ENCODE data around the gene ST7.
A peak's percentile ranks its signal among the peaks of the same experiment; 100 is the strongest.

ST7 gene

GRCh38 chr7:117185124-117185523, 231.8 kb downstream of the ST7 start:
- FAIRE-seq = no peak
- DNase-seq (ENCODE audit: insufficient read length, low spot score) = no peak
- no peak for TF ChIP-seq POLR2A (IDR thresholded peaks at IDR 0.05; ENCODE audit: low read depth, low read length)

- peak; percentile 87 for FAIRE-seq
- TF ChIP-seq POLR2A (IDR thresholded peaks at IDR 0.05; ENCODE audit: low read depth, low read length) = no peak
- DNase-seq (ENCODE audit: insufficient read length, low spot score) = peak; percentile 9
These were observed 233.1 kb downstream of the ST7 start for GRCh38 chr7:117186218-117187010.

DNA sequence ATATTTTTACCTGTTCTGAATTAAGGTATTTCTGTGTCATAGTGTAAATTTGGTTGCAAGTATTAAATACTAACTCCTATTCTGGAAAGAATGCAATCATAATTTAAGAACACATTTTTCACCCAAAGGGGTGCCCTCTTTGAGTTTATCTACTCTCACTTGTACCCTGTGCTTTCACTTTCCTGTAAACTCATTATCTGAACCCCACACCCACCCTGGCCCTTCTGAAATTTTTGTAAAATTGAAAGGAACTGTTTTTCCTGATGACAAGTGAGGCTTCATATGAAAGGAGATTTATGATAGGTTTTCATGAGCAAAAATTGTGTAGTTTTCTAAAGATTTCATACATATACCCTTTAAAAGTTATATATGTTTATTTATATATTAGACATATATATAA, 235.1 kb downstream of the ST7 start:
- DNase-seq (ENCODE audit: insufficient read length, low spot score) = no peak
- no peak for TF ChIP-seq POLR2A (IDR thresholded peaks at IDR 0.05; ENCODE audit: low read depth, low read length)
- no peak for FAIRE-seq

- DNase-seq (ENCODE audit: insufficient read length, low spot score) (no peak), FAIRE-seq (no peak)
- no peak for TF ChIP-seq POLR2A (IDR thresholded peaks at IDR 0.05; ENCODE audit: low read depth, low read length)
These were observed 235.8 kb downstream of the ST7 start for GRCh38 chr7:117188949-117189592.

DNA sequence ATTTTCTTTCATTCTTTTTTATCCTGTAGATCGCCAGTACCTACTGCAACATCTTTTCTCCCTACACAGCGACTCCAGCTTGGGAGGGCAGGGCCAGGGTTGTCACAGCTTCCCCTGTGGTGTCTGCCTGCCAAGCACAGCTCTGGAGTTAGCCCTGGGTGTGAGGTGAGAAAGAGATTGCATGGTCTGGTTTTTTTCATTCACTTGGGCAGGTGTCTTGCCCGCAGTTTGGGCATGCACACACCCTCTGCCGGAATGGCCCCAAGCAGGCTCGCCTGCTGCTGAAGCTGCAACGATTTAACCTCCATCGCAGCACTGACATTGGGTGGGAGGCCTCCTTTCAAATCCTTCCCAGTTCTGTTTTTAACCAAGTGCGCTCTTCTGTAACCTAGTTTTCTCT, 236.8 kb downstream of the ST7 start:
- no peak for TF ChIP-seq POLR2A (IDR thresholded peaks at IDR 0.05; ENCODE audit: low read depth, low read length)
- FAIRE-seq (no peak), DNase-seq (ENCODE audit: insufficient read length, low spot score) (no peak)

DNA sequence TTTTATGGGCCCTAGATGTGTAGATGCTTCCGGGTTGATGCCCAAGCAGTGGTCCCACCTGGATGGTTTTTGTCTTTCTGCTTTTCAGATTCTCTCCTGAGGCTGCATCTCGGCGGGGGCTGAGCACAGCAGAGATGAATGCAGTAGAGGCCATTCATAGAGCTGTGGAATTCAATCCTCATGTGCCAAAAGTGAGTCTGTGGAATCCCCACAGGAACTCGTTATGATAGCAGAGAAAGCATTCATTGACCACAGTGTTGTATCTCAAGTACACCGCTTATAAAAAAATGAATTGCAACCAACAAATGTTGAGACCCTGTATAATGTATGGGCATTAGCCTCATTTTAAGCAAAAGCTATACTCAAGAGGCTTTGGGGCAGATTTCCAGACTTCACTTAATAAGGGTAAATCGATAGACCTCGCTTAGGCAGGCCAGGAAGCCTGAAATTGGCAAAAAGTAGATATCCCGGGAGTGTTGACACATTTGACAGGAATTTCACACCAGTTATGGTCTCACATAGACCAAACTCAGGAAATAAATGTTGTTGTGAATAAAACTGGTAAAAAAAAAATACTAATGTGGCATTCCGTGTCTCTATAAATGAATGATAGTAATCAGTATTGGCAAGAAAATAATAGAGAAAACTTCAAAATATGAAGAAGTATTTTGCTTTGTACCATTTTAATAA, 237.6 kb downstream of the ST7 start:
- no peak for DNase-seq (ENCODE audit: insufficient read length, low spot score)
- FAIRE-seq = no peak
- no peak for TF ChIP-seq POLR2A (IDR thresholded peaks at IDR 0.05; ENCODE audit: low read depth, low read length)

DNA sequence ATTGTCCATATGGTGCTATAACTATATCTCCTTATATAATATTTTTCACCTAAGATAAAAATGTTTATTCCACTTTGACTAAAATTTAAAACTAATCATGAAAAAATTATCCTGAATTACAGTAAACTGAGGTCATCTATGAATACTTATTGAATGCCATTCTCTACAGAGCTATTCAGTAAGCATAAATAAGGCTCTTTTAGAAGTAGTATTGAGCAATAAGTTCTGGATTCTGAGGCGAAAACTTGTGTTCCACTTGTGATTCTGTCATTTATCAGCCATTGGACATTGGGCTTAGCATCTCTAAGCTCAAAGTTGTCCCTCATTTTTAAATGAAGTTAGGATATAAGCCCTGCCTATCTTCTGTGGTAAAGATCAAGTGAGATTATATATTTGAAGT, 238.8 kb downstream of the ST7 start:
- no peak for TF ChIP-seq POLR2A (IDR thresholded peaks at IDR 0.05; ENCODE audit: low read depth, low read length)
- FAIRE-seq = no peak

GRCh38 chr7:117193564-117193963, 240.3 kb downstream of the ST7 start:
- TF ChIP-seq POLR2A (IDR thresholded peaks at IDR 0.05; ENCODE audit: low read depth, low read length) = no peak
- FAIRE-seq (no peak), DNase-seq (ENCODE audit: insufficient read length, low spot score) (no peak)

More for the DNA sequence above, 238.8 kb downstream of the ST7 start:
- no peak for DNase-seq (ENCODE audit: insufficient read length, low spot score)

DNA sequence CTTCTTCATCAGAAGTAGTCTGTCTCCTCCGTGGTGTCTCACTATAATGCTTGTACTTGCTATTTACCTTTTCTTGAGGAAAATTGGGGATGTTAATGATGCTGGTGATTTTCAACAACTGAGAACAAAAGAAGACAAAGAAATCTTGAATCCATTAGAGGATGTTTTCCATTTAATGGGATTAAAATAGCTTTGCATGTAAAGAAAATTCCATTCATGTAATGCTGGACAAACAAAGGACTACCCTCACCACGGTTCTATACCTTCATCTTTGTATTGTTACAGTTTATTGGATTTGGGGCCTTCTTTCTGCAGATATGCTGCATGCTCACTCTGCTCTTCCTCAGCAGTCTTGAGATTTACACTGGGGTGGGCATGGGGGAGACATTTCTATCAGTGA, 241.1 kb downstream of the ST7 start:
- no peak for DNase-seq (ENCODE audit: insufficient read length, low spot score)
- no peak for FAIRE-seq
- TF ChIP-seq POLR2A (IDR thresholded peaks at IDR 0.05; ENCODE audit: low read depth, low read length) = no peak

GRCh38 chr7:117195361-117196029, 242.2 kb downstream of the ST7 start:
- DNase-seq (ENCODE audit: insufficient read length, low spot score) = no peak
- no peak for FAIRE-seq
- no peak for TF ChIP-seq POLR2A (IDR thresholded peaks at IDR 0.05; ENCODE audit: low read depth, low read length)

- no peak for FAIRE-seq
- TF ChIP-seq POLR2A (IDR thresholded peaks at IDR 0.05; ENCODE audit: low read depth, low read length) = no peak
- no peak for DNase-seq (ENCODE audit: insufficient read length, low spot score)
These were observed 246.8 kb downstream of the ST7 start for GRCh38 chr7:117200132-117200531.

- FAIRE-seq (no peak), DNase-seq (ENCODE audit: insufficient read length, low spot score) (no peak)
- no peak for TF ChIP-seq POLR2A (IDR thresholded peaks at IDR 0.05; ENCODE audit: low read depth, low read length)
These were observed 247.6 kb downstream of the ST7 start for GRCh38 chr7:117200786-117201458.

GRCh38 chr7:117202511-117202910, 249.2 kb downstream of the ST7 start:
- no peak for FAIRE-seq
- no peak for TF ChIP-seq POLR2A (IDR thresholded peaks at IDR 0.05; ENCODE audit: low read depth, low read length)
- DNase-seq (ENCODE audit: insufficient read length, low spot score) = no peak
